ENCODE data around the gene PLEKHG4. TPM values are rescaled to one million over a fixed set of nuclear protein-coding genes. Genes with fewer than 3 reads are reported as not detected.

The PLEKHG4 gene
- total RNA-seq, 2 experiments from 2014 or later, result 13.1 to 14.0 TPM

GRCh38 chr16:67310561-67310960, 31.2 kb downstream of the PLEKHG4 start:
- intact Hi-C loops (cut with DNase I, micrococcal nuclease), result no loop called here
- Histone ChIP-seq H3K36me3 (ENCODE audit: insufficient read depth, low read length) (no peaks in the 10 kb centered on the region), H3K4me1 (ENCODE audit: insufficient read depth, low read length) (no peaks in the 10 kb centered on the region), H3K27ac (ENCODE audit: low read depth in 1 of 2, low read length in 2 of 2) (no peak overlapping the region), H3K4me3 (ENCODE audit: low read length) (no peak overlapping the region), H3K9me3 (ENCODE audit: control insufficient read depth in 1 of 2, insufficient read depth in 1 of 2, low read length in 2 of 2) (no peaks in the 10 kb centered on the region), H3K27me3 (ENCODE audit: control insufficient read depth in 1 of 2, insufficient read depth in 2 of 2, low read length in 2 of 2) (no peaks in the 10 kb centered on the region)
- DNase-seq, result no peak
- Mint-ChIP-seq H3K27me3 (no peaks in the 10 kb centered on the region), H3K9me3 (no peaks in the 10 kb centered on the region), H3K4me3 (no peak overlapping the region), H3K27ac (no peak overlapping the region), H3K36me3 (ENCODE audit: low read depth) (no peaks in the 10 kb centered on the region), H3K4me1 (ENCODE audit: low read depth) (no peaks in the 10 kb centered on the region)
- TF ChIP-seq, protein P1, sequence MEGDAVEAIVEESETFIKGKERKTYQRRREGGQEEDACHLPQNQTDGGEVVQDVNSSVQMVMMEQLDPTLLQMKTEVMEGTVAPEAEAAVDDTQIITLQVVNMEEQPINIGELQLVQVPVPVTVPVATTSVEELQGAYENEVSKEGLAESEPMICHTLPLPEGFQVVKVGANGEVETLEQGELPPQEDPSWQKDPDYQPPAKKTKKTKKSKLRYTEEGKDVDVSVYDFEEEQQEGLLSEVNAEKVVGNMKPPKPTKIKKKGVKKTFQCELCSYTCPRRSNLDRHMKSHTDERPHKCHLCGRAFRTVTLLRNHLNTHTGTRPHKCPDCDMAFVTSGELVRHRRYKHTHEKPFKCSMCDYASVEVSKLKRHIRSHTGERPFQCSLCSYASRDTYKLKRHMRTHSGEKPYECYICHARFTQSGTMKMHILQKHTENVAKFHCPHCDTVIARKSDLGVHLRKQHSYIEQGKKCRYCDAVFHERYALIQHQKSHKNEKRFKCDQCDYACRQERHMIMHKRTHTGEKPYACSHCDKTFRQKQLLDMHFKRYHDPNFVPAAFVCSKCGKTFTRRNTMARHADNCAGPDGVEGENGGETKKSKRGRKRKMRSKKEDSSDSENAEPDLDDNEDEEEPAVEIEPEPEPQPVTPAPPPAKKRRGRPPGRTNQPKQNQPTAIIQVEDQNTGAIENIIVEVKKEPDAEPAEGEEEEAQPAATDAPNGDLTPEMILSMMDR (IDR thresholded peaks at IDR 0.05), result no peak
- ChIA-PET CTCF (no interaction called here), POLR2A (no interaction called here)
- ATAC-seq (ENCODE audit: poor library complexity), result no peak

DNA sequence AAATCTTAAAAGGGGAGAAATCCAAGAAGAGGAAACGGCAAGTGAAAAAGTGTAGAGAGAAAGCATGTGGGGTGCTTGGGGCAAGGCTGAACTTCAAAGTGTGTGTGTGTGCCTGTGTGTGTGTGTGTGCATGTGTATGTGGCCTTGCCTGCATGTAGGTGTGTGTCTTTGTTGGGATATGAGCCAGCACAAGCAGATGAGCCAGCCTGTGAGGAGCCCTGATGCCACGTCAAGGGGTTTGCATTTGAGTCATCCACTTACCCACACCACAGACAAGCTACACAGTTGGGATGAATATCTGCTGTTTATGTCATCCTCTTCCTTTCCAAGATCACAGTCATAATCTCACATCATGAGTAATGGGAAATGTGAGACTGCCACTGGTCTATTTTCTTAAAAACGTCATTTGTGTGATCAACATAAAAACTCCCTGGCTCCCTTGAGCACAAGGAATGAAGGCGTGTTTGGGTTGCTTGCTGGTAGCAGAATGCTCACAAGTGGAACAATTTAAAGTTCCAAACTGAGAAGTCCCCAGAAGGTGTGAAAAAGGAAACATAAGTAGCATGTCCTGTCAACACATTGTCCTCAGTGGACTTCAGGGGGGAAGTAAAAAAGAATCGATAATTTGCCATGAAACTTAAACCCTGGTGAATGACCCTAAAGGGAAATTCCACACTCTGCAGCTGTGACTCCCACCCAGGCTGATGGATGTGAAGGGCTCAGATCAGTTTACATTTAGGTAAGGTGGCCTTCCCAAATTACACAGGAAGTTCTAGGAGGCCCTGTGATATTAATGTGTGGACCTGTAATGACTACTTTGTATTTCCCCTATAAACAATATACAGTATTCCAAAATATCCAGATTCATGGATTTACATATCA, 32.5 kb downstream of the PLEKHG4 start:
- Mint-ChIP-seq H3K27me3 (no peaks in the 10 kb centered on the region), H3K9me3 (no peaks in the 10 kb centered on the region), H3K27ac (no peak overlapping the region), H3K4me1 (ENCODE audit: low read depth) (no peaks in the 10 kb centered on the region), H3K4me3 (no peak overlapping the region), H3K36me3 (ENCODE audit: low read depth) (no peaks in the 10 kb centered on the region)
- Histone ChIP-seq H3K27me3 (ENCODE audit: control insufficient read depth in 1 of 2, insufficient read depth in 2 of 2, low read length in 2 of 2) (peaks cover 0 to 2% of the 10 kb centered on the region in 2 experiments), H3K9me3 (ENCODE audit: control insufficient read depth in 1 of 2, insufficient read depth in 1 of 2, low read length in 2 of 2) (no peaks in the 10 kb centered on the region), H3K27ac (ENCODE audit: low read depth in 1 of 2, low read length in 2 of 2) (no peak overlapping the region), H3K4me1 (ENCODE audit: insufficient read depth, low read length) (no peaks in the 10 kb centered on the region), H3K4me3 (ENCODE audit: low read length) (no peak overlapping the region), H3K36me3 (ENCODE audit: insufficient read depth, low read length) (no peaks in the 10 kb centered on the region)
- ChIA-PET CTCF (no interaction called here), POLR2A (no interaction called here)
- ATAC-seq (ENCODE audit: poor library complexity) (peak; percentile 70), DNase-seq (peak in 6 of 14 experiments; percentile 5 to 35 (median 20))
- TF ChIP-seq, protein P1 (IDR thresholded peaks at IDR 0.05), result no peak
- intact Hi-C loops (cut with DNase I, micrococcal nuclease), result no loop called here

- H3K4me1 Mint-ChIP-seq (ENCODE audit: low read depth), result no peaks in the 10 kb centered on the region
- TF ChIP-seq, protein P1 (IDR thresholded peaks at IDR 0.05), result no peak
- H3K9me3 Mint-ChIP-seq, result no peaks in the 10 kb centered on the region
- DNase-seq, result no peak
- no peak overlapping the region for H3K4me3 ChIP-seq (ENCODE audit: low read length)
- no peaks in the 10 kb centered on the region for H3K27me3 Mint-ChIP-seq
- H3K36me3 Mint-ChIP-seq (ENCODE audit: low read depth), result no peaks in the 10 kb centered on the region
- no peak overlapping the region for H3K4me3 Mint-ChIP-seq
- peaks cover 0 to 8% of the 10 kb centered on the region in 2 experiments for H3K27me3 ChIP-seq (ENCODE audit: control insufficient read depth in 1 of 2, insufficient read depth in 2 of 2, low read length in 2 of 2)
- H3K27ac Mint-ChIP-seq, result no peak overlapping the region
- ATAC-seq (ENCODE audit: poor library complexity), result no peak
- ChIA-PET CTCF (no interaction called here), POLR2A (no interaction called here)
- H3K9me3 ChIP-seq (ENCODE audit: control insufficient read depth in 1 of 2, insufficient read depth in 1 of 2, low read length in 2 of 2), result no peaks in the 10 kb centered on the region
- H3K27ac ChIP-seq (ENCODE audit: low read depth in 1 of 2, low read length in 2 of 2), result no peak overlapping the region
- no peaks in the 10 kb centered on the region for H3K4me1 ChIP-seq (ENCODE audit: insufficient read depth, low read length)
- intact Hi-C loops (cut with DNase I, micrococcal nuclease), result no loop called here
- H3K36me3 ChIP-seq (ENCODE audit: insufficient read depth, low read length), result no peaks in the 10 kb centered on the region
Observed at GRCh38 chr16:67312719-67313118, 33.4 kb downstream of the PLEKHG4 start.
